HG02852 (cell line): ENCODE measurements around the gene ATG10.
"Not testable (repeated sequence)": the region's sequence is repeated elsewhere in the genome, so short reads cannot be mapped to it uniquely, and the experiment has no call there.

Source experiments
- ATAC-seq: cut with Tn5 transposase; IDR thresholded peaks from one replicate; pipeline ENCODE4 v1.9.1; 2021; ENCODE audit warnings: mild to moderate bottlenecking, moderate library complexity; ENCODE audit not compliant: unreplicated experiment

ATG10 gene

DNA sequence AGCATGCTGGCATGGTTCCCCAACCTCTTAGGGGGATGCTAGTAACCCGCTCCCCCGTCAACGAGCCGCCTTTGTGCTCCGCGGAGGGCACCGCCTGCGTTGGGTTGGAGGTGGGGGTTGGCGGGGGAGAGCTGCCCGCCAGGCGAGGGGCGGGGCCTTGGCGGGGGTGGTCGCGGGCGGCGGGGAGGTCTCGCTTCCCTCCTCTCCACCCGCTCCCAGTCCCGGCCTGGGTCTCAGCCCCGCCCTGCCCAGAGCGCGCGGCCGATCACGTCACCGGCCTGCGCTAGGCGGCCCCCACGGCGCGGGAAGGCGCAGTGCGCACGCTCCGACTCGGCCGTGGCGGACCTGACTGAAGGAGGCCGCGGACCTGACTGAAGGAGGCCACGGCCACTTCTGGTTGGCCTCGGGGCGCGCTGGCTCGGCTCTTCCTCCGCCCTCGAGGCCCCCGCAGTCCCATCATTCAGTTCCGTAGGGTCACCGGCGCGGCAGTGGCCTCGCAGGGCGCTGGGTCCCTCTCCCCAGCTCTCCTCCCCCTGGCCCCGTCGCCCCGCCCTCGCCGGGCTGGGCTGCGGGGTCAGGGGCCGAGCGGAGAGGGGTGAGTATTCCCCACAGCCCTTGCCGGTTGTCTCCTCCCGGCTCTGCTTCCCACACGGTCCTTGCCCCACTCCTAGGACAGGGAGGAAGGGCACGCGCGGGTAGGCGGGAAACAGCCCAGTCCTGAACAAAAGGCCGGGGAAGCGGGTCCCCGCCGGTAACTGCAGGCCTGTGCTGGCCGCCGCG, at the start of gene ATG10:
Gene ATG10 (plus strand): TSS at position 312 of the 780 bp plus-strand sequence. CDS start 15,548 bp downstream, outside the sequence.
- peak; percentile 96 for ATAC-seq

DNA sequence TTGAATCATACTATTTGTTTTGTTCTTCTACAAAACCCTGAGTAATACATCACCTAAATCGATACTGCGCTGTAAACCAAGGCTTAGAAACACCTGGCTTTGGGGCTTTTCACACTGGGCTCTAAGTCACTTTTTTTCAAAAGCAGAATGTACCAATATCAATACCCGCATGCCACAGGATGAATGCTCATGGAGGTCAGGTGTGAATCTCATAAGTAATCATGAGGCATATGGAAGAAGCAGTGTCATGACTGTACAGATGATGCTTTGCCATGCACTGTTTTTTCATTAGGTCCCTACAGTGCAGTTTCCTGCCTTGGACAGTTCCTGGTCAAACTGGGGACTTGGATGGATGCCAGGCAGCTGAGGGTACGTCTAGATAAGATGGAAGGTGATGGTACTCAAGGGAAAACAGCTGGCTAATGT, 49.0 kb upstream of the ATG10 start:
- ATAC-seq, result no peak

DNA sequence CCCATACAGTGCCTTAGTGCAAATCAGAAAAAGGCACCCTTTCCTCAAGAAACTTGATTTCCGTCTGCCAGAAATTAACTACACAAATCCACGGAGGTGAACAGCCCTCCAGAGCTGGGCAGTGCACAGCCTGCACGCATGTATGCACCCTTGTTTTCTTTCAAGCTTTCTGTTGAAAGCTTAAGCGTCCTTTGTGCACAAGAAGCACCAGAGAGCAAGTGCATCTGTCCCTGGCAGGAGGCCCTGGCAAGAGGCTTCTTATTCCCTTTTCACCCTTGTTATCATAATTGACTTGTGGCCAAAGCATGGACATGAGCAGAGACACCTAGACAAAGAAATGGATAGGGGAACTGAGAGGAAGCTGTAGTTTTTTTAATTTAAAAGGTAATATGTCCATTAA, 47.4 kb upstream of the ATG10 start:
- no peak for ATAC-seq

DNA sequence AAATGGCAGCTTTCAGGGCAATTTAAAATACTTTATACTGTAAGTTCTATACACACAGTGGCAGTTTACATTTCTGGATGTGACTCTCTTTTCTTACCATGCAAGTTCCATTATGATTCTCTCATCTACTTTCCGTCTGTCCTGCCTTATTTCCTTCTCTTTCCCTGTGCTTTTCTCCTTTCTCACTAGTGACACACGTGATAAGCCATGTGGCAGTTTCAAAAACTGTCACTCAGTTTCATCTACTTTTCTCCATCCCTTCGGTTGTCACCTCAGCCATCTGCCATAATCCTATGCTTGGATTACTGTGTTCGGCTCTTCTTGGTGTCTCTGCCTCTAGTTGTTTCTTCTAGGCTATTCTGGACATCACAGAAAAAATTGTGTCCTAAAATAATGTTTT, 46.8 kb upstream of the ATG10 start:
- ATAC-seq, result no peak

DNA sequence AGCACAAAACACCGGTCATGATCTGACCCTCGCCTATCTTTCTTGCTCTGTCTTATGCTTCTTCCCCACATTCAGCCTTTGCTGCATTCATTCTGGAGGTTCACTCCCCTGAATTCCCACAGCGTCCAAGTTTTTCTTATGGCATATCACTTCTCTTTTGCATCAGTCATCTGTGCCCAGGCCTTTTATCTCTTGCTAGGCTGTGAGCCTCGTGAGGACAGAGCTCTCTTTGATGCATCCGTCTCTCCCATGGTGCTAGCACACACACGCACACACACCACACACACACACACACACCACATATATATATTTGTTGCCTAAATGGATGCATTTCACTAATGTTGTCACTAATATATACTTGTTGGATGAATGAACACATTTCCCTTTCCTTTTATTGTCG, 45.8 kb upstream of the ATG10 start:
- no peak for ATAC-seq

- ATAC-seq, result no peak
These were observed 35.8 kb upstream of the ATG10 start for GRCh38 chr5:81936066-81936465.

GRCh38 chr5:81936750-81937149, 35.1 kb upstream of the ATG10 start:
- ATAC-seq, result no peak

DNA sequence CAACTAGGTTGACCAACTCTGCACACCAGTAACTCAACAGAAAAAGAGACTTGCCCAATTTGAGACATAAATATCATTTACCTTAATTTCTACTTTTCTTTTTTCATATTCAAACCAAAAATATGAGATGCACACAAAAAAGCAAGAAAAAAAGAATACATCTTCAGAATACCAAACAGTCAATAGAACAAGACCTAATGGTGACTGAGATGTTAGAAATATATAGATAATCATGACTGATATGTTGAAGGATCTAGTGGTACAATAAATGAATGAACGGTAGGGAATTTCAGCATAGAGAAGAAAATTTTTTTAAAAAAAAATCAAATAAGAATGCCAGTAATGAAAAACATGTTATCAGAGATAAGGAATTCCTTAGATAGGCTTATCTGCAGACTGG, 29.1 kb upstream of the ATG10 start:
- no peak for ATAC-seq

DNA sequence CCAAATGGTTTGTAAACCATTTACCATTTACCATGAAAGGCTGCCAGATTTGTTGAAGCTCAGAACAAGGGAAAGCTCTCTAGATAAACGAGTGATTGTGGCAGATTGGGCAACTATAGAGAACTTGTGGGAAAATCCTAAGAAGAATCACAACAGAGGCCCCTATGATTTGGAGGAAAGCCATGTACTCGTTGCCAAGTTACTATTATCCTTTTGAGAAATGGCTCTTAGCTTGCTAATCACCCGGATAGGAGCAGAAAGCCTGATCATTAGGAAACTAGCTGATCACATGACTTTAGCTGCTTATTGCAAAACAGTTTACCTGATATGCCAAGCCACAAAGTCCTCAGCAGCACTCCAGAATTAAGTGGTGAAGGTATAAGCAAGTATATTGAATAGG, 23.5 kb upstream of the ATG10 start:
- no peak for ATAC-seq

- no peak for ATAC-seq
These were observed 22.4 kb upstream of the ATG10 start for GRCh38 chr5:81949462-81949861.

GRCh38 chr5:81950996-81951395, 20.8 kb upstream of the ATG10 start:
- ATAC-seq, result no peak

- not testable (repeated sequence) for ATAC-seq
These were observed 17.0 kb upstream of the ATG10 start for GRCh38 chr5:81954796-81955195.

DNA sequence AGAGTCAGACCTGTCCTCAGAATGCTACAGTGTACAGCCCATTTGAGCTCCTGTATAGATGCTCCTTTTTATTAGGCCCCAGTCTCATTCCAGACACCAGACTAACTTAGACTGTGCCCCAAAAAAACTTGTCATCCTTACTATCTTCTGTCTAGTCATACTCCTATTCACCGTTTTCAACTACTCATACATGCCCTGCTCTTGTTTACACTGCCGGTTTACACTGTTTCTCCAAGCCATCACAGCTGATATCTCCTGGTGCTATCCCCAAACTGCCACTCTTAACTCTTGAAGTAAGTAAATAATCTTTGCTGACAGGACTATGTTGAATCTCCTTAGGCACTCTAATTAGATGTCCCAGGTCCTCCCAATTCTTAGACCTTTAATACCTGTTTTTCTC, 13.7 kb upstream of the ATG10 start:
- ATAC-seq, result not testable (repeated sequence)

- ATAC-seq, result no peak
These were observed 10.0 kb upstream of the ATG10 start for GRCh38 chr5:81961651-81962440.

DNA sequence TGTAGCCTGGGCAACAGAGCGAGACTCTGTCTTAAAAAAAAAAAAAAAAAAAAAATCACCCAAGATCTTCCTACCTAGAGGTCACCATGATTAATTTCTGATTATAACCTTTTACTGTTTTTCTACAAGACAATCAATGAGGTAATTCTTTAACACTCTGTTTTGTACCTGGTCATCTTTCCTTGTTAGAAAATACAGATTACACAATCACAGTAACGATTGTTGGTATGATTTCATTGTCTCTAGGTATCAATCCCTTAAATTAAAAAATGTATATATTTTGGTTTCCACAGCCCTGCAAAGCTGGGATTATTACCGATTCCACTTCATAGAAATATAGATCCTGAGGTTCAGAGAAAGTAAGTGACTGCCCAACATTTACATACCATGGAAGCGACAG, 8.3 kb upstream of the ATG10 start:
- ATAC-seq, result no peak

GRCh38 chr5:81965524-81965923, 6.3 kb upstream of the ATG10 start:
- ATAC-seq, result no peak

DNA sequence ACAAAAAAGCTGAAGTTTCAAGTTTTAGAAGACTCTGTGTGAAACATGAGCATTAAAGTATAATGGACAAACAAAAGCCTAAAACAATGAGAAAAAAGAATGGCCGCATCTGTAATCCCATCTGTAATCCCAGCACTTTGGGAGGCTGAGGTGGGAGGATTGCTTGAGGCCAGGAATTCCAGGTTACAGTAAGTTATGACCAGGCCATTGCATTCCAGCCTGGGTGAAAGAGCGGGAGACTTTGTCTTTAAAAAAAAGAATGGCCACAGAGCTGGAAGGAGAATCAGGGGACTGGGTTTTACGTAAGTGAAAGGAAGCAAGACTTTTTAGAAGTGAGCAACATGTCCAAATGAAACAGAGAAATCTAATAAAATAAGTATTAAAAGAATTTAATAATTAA, 2.6 kb upstream of the ATG10 start:
- no peak for ATAC-seq

- no peak for ATAC-seq
These were observed 1.9 kb upstream of the ATG10 start for GRCh38 chr5:81969912-81970311.

DNA sequence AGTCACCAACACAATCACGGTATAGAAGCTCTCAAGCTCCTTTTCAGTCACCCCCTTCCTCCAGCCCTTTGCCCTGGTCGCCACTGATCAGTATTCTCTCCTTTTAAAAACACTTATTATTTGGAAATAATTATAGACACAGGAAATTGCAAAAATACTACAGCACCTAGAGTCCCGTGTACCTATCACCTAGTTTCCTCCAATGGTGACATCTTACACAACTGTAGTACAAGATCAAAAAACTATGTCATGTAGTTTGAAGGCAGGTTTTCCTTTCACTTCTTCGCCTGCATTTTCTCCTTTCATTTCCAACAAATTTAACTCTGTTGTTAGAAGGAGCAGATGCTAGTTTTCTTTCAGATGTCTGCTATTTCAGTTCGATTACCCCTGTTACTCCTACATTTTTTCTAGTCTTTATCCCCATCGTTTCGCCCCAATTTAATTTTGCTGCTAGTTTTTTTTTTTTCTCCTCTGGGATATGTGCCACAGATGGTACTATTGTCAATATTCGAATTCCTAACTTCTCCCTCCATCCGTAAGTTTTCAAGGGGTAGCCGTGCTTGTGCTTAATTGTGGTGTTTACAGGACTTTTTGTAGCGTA, 612 bp upstream of the ATG10 start:
- ATAC-seq, result no peak

GRCh38 chr5:81972492-81972783, 615 bp downstream of the ATG10 start:
- ATAC-seq, result peak; percentile 53

GRCh38 chr5:81980160-81980559, 8.3 kb downstream of the ATG10 start:
- no peak for ATAC-seq
